ENCODE measurements around the gene F11R. TPM values are rescaled to one million over a fixed set of nuclear protein-coding genes. Genes with fewer than 3 reads are reported as not detected.

F11R gene
- total RNA-seq, 1 donor from 2014 or later, result 178 TPM

DNA sequence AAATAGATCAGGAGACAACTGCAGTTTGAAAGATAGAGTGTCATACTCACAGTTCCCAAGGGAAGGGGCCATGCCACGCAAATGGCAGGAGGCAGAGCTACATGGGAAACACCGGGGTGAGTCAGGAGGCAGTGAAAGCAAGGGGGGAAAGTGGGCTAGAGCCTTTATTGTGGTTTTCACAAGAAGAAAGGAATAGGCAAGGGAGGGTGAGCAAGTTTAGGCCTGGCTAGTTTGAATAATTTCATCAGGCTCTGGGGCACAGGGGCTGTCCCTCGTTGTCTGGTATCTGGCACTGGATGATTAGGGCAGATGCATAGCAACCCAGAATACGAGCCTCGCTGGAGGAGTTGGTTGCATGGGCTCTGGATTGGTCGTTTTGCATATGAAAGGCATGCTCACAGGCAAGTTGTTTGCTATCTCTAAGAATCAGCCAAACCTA lies 49.3 kb downstream of the F11R start:
- DNase-seq (ENCODE audit: extremely low spot score in 2 of 2), result no peak
- H3K4me3 ChIP-seq, result no peak overlapping the region
- H3K9me3 ChIP-seq, result no peaks in the 10 kb centered on the region
- intact Hi-C loops (cut with DNase I), result no loop called here
- TF ChIP-seq POLR2A (IDR thresholded peaks at IDR 0.05), result no peak
- TF ChIP-seq, protein P1, sequence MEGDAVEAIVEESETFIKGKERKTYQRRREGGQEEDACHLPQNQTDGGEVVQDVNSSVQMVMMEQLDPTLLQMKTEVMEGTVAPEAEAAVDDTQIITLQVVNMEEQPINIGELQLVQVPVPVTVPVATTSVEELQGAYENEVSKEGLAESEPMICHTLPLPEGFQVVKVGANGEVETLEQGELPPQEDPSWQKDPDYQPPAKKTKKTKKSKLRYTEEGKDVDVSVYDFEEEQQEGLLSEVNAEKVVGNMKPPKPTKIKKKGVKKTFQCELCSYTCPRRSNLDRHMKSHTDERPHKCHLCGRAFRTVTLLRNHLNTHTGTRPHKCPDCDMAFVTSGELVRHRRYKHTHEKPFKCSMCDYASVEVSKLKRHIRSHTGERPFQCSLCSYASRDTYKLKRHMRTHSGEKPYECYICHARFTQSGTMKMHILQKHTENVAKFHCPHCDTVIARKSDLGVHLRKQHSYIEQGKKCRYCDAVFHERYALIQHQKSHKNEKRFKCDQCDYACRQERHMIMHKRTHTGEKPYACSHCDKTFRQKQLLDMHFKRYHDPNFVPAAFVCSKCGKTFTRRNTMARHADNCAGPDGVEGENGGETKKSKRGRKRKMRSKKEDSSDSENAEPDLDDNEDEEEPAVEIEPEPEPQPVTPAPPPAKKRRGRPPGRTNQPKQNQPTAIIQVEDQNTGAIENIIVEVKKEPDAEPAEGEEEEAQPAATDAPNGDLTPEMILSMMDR (IDR thresholded peaks at IDR 0.05), result no peak
- TF ChIP-seq POLR2AphosphoS5 (IDR thresholded peaks at IDR 0.05; ENCODE audit: insufficient read depth in 1 of 2, low read depth in 1 of 2), result no peak
- no peaks in the 10 kb centered on the region for H3K4me1 ChIP-seq
- no peaks in the 10 kb centered on the region for H3K27me3 ChIP-seq
- H3K36me3 ChIP-seq, result no peaks in the 10 kb centered on the region
- H3K27ac ChIP-seq, result no peak overlapping the region

DNA sequence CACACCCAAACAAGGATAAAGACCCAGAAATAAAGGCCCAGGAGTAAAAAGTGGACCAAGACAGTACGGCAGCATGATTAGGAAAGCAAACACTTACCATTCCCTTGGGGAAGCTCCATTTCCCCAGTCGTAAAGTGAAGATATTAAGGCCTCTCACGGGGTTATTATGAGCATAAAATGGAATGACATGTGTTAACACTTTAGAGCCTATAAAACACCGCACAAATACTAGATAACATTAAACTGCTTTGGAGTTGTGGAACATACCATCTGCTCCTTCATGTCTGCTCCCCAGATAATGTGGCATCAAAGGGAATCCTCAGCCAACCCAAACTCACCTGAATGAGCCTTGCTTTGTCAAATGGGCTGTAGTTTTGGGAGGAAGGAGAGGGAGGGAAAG lies 57.4 kb downstream of the F11R start:
- no peaks in the 10 kb centered on the region for H3K4me1 ChIP-seq

DNA sequence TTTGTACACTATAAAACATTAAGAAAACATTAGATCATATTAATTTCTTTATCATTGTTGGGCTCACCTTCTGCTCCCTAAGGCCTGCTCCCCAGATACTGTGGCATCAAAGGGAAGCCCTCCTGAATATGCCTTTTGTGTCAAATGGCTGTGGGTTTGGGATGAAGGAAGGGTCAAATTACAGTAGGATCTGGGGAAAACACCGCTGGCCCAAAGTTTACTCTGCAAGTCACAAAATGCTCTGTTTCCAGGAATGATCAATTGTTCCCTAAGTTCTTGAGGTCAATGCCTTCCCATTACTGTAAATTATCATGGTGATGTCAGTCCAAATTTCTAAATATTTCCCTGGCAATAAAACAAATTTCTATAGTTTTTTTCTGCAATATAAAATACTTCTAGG lies 59.5 kb downstream of the F11R start:
- H3K27ac ChIP-seq, result no peak overlapping the region
- intact Hi-C loops (cut with DNase I), result no loop called here
- H3K27me3 ChIP-seq, result no peaks in the 10 kb centered on the region
- no peaks in the 10 kb centered on the region for H3K4me1 ChIP-seq
- H3K4me3 ChIP-seq, result no peak overlapping the region
- no peak for DNase-seq (ENCODE audit: extremely low spot score in 2 of 2)
- H3K9me3 ChIP-seq, result no peaks in the 10 kb centered on the region
- TF ChIP-seq POLR2A (IDR thresholded peaks at IDR 0.05) (no peak), POLR2AphosphoS5 (IDR thresholded peaks at IDR 0.05; ENCODE audit: insufficient read depth in 1 of 2, low read depth in 1 of 2) (no peak)
- TF ChIP-seq, protein P1 (IDR thresholded peaks at IDR 0.05), result no peak
- no peaks in the 10 kb centered on the region for H3K36me3 ChIP-seq

More for the DNA sequence above, 57.4 kb downstream of the F11R start:
- Histone ChIP-seq H3K36me3 (no peaks in the 10 kb centered on the region), H3K27me3 (no peaks in the 10 kb centered on the region), H3K9me3 (no peaks in the 10 kb centered on the region), H3K4me3 (no peak overlapping the region), H3K27ac (no peak overlapping the region)
- intact Hi-C loops (cut with DNase I), result no loop called here
- TF ChIP-seq POLR2AphosphoS5 (IDR thresholded peaks at IDR 0.05; ENCODE audit: insufficient read depth in 1 of 2, low read depth in 1 of 2), result no peak
- TF ChIP-seq, protein P1 (IDR thresholded peaks at IDR 0.05), result no peak
- DNase-seq (ENCODE audit: extremely low spot score in 2 of 2), result no peak

DNA sequence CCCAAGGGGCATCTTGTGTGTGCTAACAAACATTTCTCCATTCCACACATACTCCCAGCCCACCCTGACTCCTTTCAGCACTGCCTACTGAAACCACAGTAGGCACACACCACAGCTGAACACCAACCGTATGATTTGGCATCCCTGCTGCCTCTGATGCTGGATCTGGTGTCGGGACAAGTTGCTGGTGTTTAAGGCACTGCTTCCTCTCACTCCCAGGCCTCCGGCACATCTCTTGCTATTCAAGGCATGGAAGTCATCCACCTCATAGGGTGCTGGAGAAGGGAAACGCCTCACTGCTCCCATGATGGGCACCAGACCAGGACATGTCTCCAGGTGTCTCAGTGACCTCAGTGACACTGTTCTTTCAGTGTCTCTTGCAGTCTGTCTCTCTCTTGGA lies 64.0 kb downstream of the F11R start:
- Histone ChIP-seq H3K27ac (no peak overlapping the region), H3K9me3 (no peaks in the 10 kb centered on the region), H3K4me3 (no peak overlapping the region), H3K36me3 (no peaks in the 10 kb centered on the region), H3K4me1 (peaks cover 8% of the 10 kb centered on the region), H3K27me3 (no peaks in the 10 kb centered on the region)
- DNase-seq (ENCODE audit: extremely low spot score in 2 of 2), result no peak
- intact Hi-C loops (cut with DNase I), result no loop called here
- TF ChIP-seq POLR2A (IDR thresholded peaks at IDR 0.05) (no peak), POLR2AphosphoS5 (IDR thresholded peaks at IDR 0.05; ENCODE audit: insufficient read depth in 1 of 2, low read depth in 1 of 2) (no peak)
- TF ChIP-seq, protein P1 (IDR thresholded peaks at IDR 0.05), result no peak

DNA sequence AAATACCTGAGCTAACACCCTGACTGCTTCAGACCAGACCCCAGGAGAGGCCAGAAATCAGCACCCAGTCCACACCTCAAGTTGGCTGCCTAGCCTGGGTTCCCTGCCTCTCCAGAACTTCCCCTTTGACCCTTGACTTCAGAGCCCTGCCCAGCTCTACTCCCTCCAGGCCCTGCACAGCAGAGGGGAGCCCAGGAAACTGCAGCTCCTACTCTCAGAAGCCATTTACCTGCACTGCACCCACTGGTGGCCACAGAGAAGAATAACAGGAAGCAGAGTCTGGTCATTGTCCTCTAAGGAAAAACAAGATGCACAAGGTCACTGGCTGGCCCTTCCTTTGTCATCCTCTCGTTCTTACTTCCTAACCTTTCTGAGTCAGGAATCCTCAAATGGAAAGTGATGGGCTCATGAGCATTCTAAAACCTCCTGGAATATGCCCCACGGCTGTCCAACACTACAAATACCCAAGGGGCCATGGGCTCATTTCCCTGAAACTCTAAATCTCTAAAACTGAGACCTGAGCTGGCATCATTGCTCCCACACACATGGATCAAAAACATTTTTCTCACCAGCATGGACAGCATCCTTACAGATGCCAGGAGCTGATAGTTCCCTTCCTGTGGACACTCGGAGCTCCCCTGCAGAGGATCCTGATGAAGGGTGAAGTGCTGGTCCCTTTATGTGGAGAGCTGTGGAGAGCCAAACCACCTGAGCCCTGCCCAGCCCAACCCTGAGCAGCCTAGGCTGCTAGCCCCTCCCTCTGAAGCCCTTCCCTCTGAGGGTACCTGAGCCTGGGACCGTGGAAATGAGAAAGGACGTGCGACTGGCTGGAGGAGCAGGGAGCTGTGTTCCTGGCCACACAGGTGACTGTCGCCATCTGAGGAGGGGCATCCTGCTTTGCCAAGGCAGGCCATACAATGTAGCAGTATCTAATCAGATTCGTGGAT lies 66.5 kb downstream of the F11R start, which contains the start of gene ITLN2:
ITLN2 (minus strand) TSS at position 652 of the 947 bp plus-strand sequence; CDS start at position 584, 68 bp downstream.
- TF ChIP-seq POLR2AphosphoS5 (IDR thresholded peaks at IDR 0.05; ENCODE audit: insufficient read depth in 1 of 2, low read depth in 1 of 2) (no peak), POLR2A (IDR thresholded peaks at IDR 0.05) (no peak)
- TF ChIP-seq, protein P1 (IDR thresholded peaks at IDR 0.05), result no peak
- Histone ChIP-seq H3K4me1 (peaks cover 17% of the 10 kb centered on the region), H3K9me3 (no peaks in the 10 kb centered on the region), H3K27ac (no peak within 1 kb of the TSS), H3K27me3 (no peaks in the 10 kb centered on the region), H3K36me3 (no peaks in the 10 kb centered on the region), H3K4me3 (no peak within 1 kb of the TSS)
- no peak for DNase-seq (ENCODE audit: extremely low spot score in 2 of 2)
- intact Hi-C loops (cut with DNase I), result no loop called here
